Testis (tissue), 3 donors: ENCODE measurements around the gene SWT1. TPM values are rescaled to one million over a fixed set of nuclear protein-coding genes. Genes with fewer than 3 reads are reported as not detected.
"Not testable (repeated sequence)": the region's sequence is repeated elsewhere in the genome, so short reads cannot be mapped to it uniquely, and the experiment has no call there.

Source experiments
- DNase-seq: peaks from one replicate; pipeline ENCODE4 v3.0.0-alpha.2; 2019
- H3K27ac ChIP-seq, 2 donors: fragments of 200-600 bp; sonication (generic); one replicate each; pipeline ENCODE4 v1.5.1; 2019
- H3K27me3 ChIP-seq: fragments of 200-600 bp; sonication (generic); one replicate; pipeline ENCODE4 v1.5.1; 2019
- H3K36me3 ChIP-seq: fragments of 200-600 bp; sonication (generic); one replicate; pipeline ENCODE4 v1.5.1; 2017; ENCODE audit warnings: low read depth; ENCODE audit errors: missing control alignments
- H3K4me1 ChIP-seq: fragments of 200-600 bp; sonication (generic); one replicate; pipeline ENCODE4 v1.5.1; 2019
- H3K4me3 ChIP-seq, 2 donors: fragments of 200-600 bp; sonication (generic); one replicate each; pipeline ENCODE4 v1.5.1; 2017 to 2019
- H3K9me3 ChIP-seq: fragments of 200-600 bp; sonication (generic); one replicate; pipeline ENCODE4 v1.5.1; 2017
- CTCF ChIP-seq, 3 experiments: fragments of 450-650 bp in 2 of 3; fragments of 200-600 bp in 1 of 3; sonication (generic) in 1 of 3; IDR thresholded peaks; one replicate each; pipeline ENCODE4 v1.5.1; 2016 to 2019; ENCODE audit warnings: antibody characterized with exemption in 3 of 3, mild to moderate bottlenecking in 2 of 3, moderate library complexity in 1 of 3
- POLR2A ChIP-seq: fragments of 450-650 bp; IDR thresholded peaks from one replicate; pipeline ENCODE4 v1.6.1; 2017; ENCODE audit warnings: antibody characterized with exemption, mild to moderate bottlenecking, moderate library complexity
- WGBS, 2 donors: methylation state at CpG; one replicate each; pipeline ENCODE4 v1.1.5; 2018; 5-methylcytosine and 5-hydroxymethylcytosine counted together
- intact Hi-C: fragments of 100-400 bp; cut with DNase I; formaldehyde crosslinking; loops from one replicate; pipeline ENCODE4 v1.15.1; 2023; ENCODE audit warnings: low total_unique reads
- polyA plus RNA-seq: library from polyadenylated mRNA; stranded (reverse); fragments of 350-450 nt; fragmentation: Illumina TruSeq; extraction: RNeasy Lipid Tissue Mini Kit (QIAGEN cat#74804); gene quantifications from one replicate; pipeline ENCODE4 v1.2.3, GENCODE V29; 2014; ENCODE audit warnings: low read depth, low replicate concordance; ENCODE audit not compliant: insufficient read depth
- total RNA-seq, 2 donors: library from RNA; depleted of rRNA; stranded (reverse); fragments of >200 nt; gene quantifications; one replicate each; pipeline ENCODE4 v1.2.3, GENCODE V29; 2016

SWT1 gene
- total and polyA plus RNA-seq, 3 donors from 2014 or later: 29.0 to 44.6 (median 38.3) TPM

GRCh38 chr1:185257116-185257949 is 100.4 kb downstream of the SWT1 start:
- H3K4me1 ChIP-seq, H3K27ac ChIP-seq, H3K4me3 ChIP-seq, H3K9me3 ChIP-seq, H3K36me3 ChIP-seq, DNase-seq, intact Hi-C loops, H3K27me3 ChIP-seq: not testable (repeated sequence)
- 92 to 94% methylated on average over 10 to 28 of the region's 32 CpGs for WGBS, 2 donors

- WGBS, 2 donors: 61 to 79% methylated on average over 2 of the region's 2 CpGs
- Histone ChIP-seq H3K4me3 (no peak overlapping the region), H3K36me3 (no peaks in the 10 kb centered on the region), H3K4me1 (peaks cover 5% of the 10 kb centered on the region), H3K27me3 (no peaks in the 10 kb centered on the region), H3K9me3 (no peaks in the 10 kb centered on the region), H3K27ac (no peak overlapping the region)
- no peak for TF ChIP-seq POLR2A
- TF ChIP-seq CTCF (IDR thresholded peaks at IDR 0.05): no peak
- DNase-seq: no peak
- intact Hi-C loops: no loop called here
These were observed 100.9 kb downstream of the SWT1 start for GRCh38 chr1:185257950-185258208.

- TF ChIP-seq CTCF (IDR thresholded peaks at IDR 0.05) (no peak), POLR2A (no peak)
- 78 to 81% methylated on average over 1 of the region's 1 CpG for WGBS, 2 donors
- H3K4me3 ChIP-seq: no peak overlapping the region
These were observed 101.7 kb downstream of the SWT1 start for GRCh38 chr1:185258676-185259075.

GRCh38 chr1:185260611-185261010 is 103.6 kb downstream of the SWT1 start:
- H3K9me3 ChIP-seq: no peaks in the 10 kb centered on the region
- no peaks in the 10 kb centered on the region for H3K36me3 ChIP-seq
- H3K27me3 ChIP-seq: no peaks in the 10 kb centered on the region
- TF ChIP-seq CTCF (IDR thresholded peaks at IDR 0.05): no peak
- no peak for TF ChIP-seq POLR2A
- no peak overlapping the region for H3K27ac ChIP-seq
- WGBS, 2 donors: 88 to 95% methylated on average over 1 of the region's 1 CpG
- H3K4me3 ChIP-seq: no peak overlapping the region
- DNase-seq: no peak
- peaks cover 5% of the 10 kb centered on the region for H3K4me1 ChIP-seq
- intact Hi-C loops: no loop called here

More at GRCh38 chr1:185258676-185259075, 101.7 kb downstream of the SWT1 start:
- Histone ChIP-seq H3K4me1 (peaks cover 5% of the 10 kb centered on the region), H3K27ac (no peak overlapping the region), H3K27me3 (no peaks in the 10 kb centered on the region), H3K9me3 (no peaks in the 10 kb centered on the region), H3K36me3 (no peaks in the 10 kb centered on the region)
- intact Hi-C loops: no loop called here
- no peak for DNase-seq

GRCh38 chr1:185262151-185262550 is 105.2 kb downstream of the SWT1 start:
- Histone ChIP-seq H3K36me3 (no peaks in the 10 kb centered on the region), H3K4me1 (peaks cover 5% of the 10 kb centered on the region), H3K27me3 (no peaks in the 10 kb centered on the region), H3K27ac (no peak overlapping the region), H3K9me3 (no peaks in the 10 kb centered on the region), H3K4me3 (no peak overlapping the region)
- 79 to 100% methylated on average over 1 of the region's 1 CpG for WGBS, 2 donors
- DNase-seq: no peak
- no peak for TF ChIP-seq POLR2A
- no peak for TF ChIP-seq CTCF (IDR thresholded peaks at IDR 0.05)
- intact Hi-C loops: no loop called here
